BJ (cell line): ENCODE measurements around the gene SIK2. TPM values are rescaled to one million over a fixed set of nuclear protein-coding genes. Genes with fewer than 3 reads are reported as not detected.

Experiments used
- CTCF ChIA-PET: fragments of 350-600 bp; formaldehyde crosslinking; extraction: SDS; loops from one replicate; lab custom pipeline; 2021; ENCODE audit warnings: antibody characterized with exemption, inconsistent platforms; lab: Yijun Ruan, JAX
- POLR2A ChIA-PET: fragments of 300-600 bp; sonication (Branson Sonifier 250); formaldehyde crosslinking; extraction: SDS; loops from one replicate; lab custom pipeline; 2021; ENCODE audit warnings: antibody characterized with exemption; lab: Charles Lee
- DNase-seq: peaks from one replicate; pipeline ENCODE4 v3.0.0-alpha.2; 2011; ENCODE audit warnings: low read depth
- H3K27me3 ChIP-seq: 2 replicates; pipeline ENCODE4 v1.6.0; 2011; ENCODE audit warnings: low read length; ENCODE audit not compliant: control insufficient read depth, insufficient read depth
- H3K36me3 ChIP-seq: 2 replicates; pipeline ENCODE4 v1.5.1; 2011; ENCODE audit warnings: low read length; ENCODE audit not compliant: control insufficient read depth, insufficient read depth
- H3K4me3 ChIP-seq: 2 replicates; pipeline ENCODE4 v1.5.1; 2011; ENCODE audit warnings: low read depth, mild to moderate bottlenecking, control low read depth, low read length
- polyA plus RNA-seq: library from polyadenylated mRNA; depleted of rRNA; stranded (reverse); fragments of >200 nt; gene quantifications from 2 replicates; pipeline ENCODE4 v1.2.3, GENCODE V29; 2011
- TF ChIP-seq, protein P1 (sequence below): IDR thresholded peaks from 2 replicates; pipeline ENCODE4 v1.5.1; 2011; ENCODE audit warnings: low read depth, mild to moderate bottlenecking, control low read depth, inconsistent platforms, low read length, moderate library complexity; ENCODE audit not compliant: insufficient read depth

SIK2 gene
- polyA plus RNA-seq, 1 experiment, result 24.2 TPM

GRCh38 chr11:111603611-111604130 lies 1.4 kb downstream of the SIK2 start:
- H3K36me3 ChIP-seq, result no peaks in the 10 kb centered on the region
- ChIA-PET POLR2A (interaction anchor here (0.6 kb wide), 1 partner anchor 25 kb away, joined by 3 read pairs; no protein-coding TSS in a partner anchor), CTCF (interaction anchor here (0.6 to 4.1 kb wide), 25 partner anchors 9 to 239 kb away, joined by 3 to 41 read pairs (median 4); partner anchors contain the start of gene PPP2R1B)
- no peak for DNase-seq
- no peaks in the 10 kb centered on the region for H3K27me3 ChIP-seq
- TF ChIP-seq, protein P1, sequence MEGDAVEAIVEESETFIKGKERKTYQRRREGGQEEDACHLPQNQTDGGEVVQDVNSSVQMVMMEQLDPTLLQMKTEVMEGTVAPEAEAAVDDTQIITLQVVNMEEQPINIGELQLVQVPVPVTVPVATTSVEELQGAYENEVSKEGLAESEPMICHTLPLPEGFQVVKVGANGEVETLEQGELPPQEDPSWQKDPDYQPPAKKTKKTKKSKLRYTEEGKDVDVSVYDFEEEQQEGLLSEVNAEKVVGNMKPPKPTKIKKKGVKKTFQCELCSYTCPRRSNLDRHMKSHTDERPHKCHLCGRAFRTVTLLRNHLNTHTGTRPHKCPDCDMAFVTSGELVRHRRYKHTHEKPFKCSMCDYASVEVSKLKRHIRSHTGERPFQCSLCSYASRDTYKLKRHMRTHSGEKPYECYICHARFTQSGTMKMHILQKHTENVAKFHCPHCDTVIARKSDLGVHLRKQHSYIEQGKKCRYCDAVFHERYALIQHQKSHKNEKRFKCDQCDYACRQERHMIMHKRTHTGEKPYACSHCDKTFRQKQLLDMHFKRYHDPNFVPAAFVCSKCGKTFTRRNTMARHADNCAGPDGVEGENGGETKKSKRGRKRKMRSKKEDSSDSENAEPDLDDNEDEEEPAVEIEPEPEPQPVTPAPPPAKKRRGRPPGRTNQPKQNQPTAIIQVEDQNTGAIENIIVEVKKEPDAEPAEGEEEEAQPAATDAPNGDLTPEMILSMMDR, result no peak
- H3K4me3 ChIP-seq, result peak overlapping the region; percentile 99

DNA sequence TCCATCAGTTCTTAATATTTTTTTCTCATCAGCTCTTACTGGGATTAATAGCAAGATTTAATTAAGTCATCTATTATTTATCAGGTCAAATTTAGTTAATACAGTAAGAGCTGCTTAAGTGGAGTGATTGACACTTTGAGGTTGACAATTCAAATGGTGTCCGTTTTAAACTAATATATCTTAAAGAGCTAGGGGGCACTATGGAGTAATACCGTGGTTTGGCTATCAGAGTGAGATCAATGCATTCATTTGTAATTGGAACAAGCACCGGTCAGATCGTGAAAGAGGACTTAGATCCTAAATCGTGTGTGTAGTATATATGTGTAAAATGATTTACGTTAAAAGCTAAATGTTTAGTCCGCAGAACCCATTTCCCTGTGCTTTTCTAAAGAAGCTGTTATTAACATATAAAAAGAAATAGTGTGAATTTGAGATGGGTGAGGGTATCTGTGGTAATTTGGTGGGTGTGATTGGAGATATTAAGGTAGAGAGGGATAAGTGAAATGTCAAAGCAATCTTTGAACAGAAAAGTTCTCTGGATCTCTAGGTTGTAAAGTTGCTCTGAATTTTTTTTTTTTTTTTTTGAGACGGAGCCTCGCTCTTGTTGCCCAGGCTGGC lies 2.3 kb downstream of the SIK2 start:
- no peak for DNase-seq
- Histone ChIP-seq H3K36me3 (no peaks in the 10 kb centered on the region), H3K27me3 (no peaks in the 10 kb centered on the region), H3K4me3 (peak overlapping the region; percentile 99; the same call in 1 of the 2 replicates)
- TF ChIP-seq, protein P1, result peak; percentile 62
- CTCF ChIA-PET, result interaction anchor here (0.7 to 4.1 kb wide), 32 partner anchors 8 to 266 kb away, joined by 3 to 41 read pairs (median 4); partner anchors contain the start of genes ALG9 and PPP2R1B
- POLR2A ChIA-PET, result interaction anchor here (0.6 kb wide), 2 partner anchors 24 to 374 kb away, joined by 3 to 30 read pairs; no protein-coding TSS in a partner anchor

GRCh38 chr11:111605681-111606080 lies 3.4 kb downstream of the SIK2 start:
- no peak overlapping the region for H3K4me3 ChIP-seq
- ChIA-PET CTCF (interaction anchor here (1.0 to 1.3 kb wide), 2 partner anchors 160 to 171 kb away, joined by 3 to 5 read pairs; no protein-coding TSS in a partner anchor), POLR2A (no interaction called here)
- no peaks in the 10 kb centered on the region for H3K36me3 ChIP-seq
- no peaks in the 10 kb centered on the region for H3K27me3 ChIP-seq
- DNase-seq, result no peak
- TF ChIP-seq, protein P1, result no peak

- no peaks in the 10 kb centered on the region for H3K27me3 ChIP-seq
- TF ChIP-seq, protein P1, result no peak
- no peak overlapping the region for H3K4me3 ChIP-seq
- no peak for DNase-seq
- H3K36me3 ChIP-seq, result no peaks in the 10 kb centered on the region
- ChIA-PET CTCF (interaction anchor here (1.3 kb wide), 1 partner anchor 159 kb away, joined by 3 read pairs; no protein-coding TSS in a partner anchor), POLR2A (no interaction called here)
Observed at GRCh38 chr11:111606986-111607385, 4.7 kb downstream of the SIK2 start.

DNA sequence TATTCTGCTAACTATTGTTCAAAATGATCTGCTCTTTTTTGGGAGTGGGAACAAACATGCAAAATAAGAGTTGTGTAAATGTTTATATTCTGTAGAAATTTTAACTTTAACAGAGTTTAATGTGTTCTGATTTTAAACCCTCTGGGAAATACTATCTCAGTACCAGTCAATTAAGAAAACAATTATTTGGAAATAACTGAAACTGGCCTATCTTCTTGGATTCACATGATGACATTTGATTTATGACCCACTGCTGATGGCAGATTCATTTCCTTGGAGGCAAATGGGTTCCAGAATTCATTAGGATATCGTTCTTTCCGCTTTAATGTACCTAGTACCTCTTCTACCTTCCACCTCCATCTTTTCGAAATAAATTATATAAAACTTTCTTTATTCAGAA lies 5.5 kb downstream of the SIK2 start:
- POLR2A ChIA-PET, result no interaction called here
- Histone ChIP-seq H3K36me3 (no peaks in the 10 kb centered on the region), H3K27me3 (no peaks in the 10 kb centered on the region), H3K4me3 (no peak overlapping the region)
- CTCF ChIA-PET, result no interaction called here
- DNase-seq, result no peak
- TF ChIP-seq, protein P1, result no peak
